HG03565 (cell line): ENCODE measurements around the gene BPGM.
A peak's percentile ranks its signal among the peaks of the same experiment; 100 is the strongest.
"Not testable (repeated sequence)": the region's sequence is repeated elsewhere in the genome, so short reads cannot be mapped to it uniquely, and the experiment has no call there.

Experiments
- ATAC-seq: cut with Tn5 transposase; IDR thresholded peaks from one replicate; pipeline ENCODE4 v1.9.1; 2021; ENCODE audit warnings: mild to moderate bottlenecking, moderate library complexity; ENCODE audit not compliant: unreplicated experiment

Gene BPGM

DNA sequence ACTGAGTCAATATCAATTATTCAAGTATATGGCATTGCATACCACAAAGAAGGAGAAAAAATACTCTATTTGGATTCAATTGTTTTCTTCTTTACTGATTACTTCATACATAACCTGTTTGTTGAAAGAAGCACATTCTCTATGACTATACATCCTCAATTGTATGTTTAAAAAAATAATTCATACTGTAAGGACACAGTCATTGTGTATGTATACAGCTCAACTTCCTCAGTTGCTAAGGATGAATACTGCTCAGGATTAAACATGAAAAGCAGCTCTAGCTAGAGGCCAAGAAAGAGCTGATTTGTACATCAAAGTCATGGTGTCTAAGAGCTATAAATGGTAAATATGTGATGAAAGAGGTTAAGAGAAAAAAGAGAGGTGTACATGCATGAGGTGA lies 15.8 kb upstream of the BPGM start:
- ATAC-seq: no peak

DNA sequence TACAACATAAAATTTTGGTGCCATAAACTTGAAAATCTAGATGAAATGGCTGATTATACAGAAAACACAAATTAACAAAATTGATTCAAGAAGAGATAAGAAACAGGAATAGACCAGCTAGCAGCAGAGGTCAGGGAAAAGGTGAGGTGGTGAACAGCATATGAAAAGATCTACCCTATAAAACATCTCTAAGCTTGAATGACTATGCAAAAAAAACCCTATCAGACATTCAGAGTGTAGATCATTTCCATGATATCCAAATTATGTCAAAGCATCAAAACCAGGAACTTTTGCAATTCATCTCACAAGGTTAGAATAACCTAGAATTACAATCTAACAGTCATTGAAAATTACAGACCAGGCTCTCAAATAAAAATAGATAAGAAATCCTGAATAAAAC lies 14.6 kb upstream of the BPGM start:
- ATAC-seq: no peak

DNA sequence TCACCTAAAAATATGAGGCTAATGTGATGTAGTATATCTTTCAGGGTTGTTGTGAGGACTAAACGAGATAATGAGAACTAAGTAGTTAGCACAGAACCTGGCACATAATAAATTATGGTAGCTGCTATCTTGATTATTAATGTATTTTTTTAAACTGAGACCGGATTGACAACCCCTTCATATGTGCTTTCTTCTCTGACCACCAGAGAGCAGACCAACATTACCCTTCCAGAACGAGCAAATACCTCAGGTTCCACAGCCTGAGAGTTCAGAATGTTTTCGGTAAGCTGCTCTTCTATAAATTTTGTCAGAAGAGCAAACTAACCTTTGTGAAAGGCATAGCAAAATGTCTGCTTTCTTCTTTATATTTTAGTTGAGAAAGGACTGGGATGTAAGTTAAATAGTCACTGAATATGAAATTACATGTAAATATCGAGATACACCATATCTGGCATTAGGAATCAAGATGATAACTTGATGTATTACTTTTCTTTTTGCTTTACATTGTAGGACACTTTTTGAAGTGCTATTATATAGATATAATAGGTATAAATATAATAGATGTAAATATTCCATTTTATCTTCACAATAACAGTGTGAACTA lies 13.6 kb upstream of the BPGM start:
- ATAC-seq: no peak

DNA sequence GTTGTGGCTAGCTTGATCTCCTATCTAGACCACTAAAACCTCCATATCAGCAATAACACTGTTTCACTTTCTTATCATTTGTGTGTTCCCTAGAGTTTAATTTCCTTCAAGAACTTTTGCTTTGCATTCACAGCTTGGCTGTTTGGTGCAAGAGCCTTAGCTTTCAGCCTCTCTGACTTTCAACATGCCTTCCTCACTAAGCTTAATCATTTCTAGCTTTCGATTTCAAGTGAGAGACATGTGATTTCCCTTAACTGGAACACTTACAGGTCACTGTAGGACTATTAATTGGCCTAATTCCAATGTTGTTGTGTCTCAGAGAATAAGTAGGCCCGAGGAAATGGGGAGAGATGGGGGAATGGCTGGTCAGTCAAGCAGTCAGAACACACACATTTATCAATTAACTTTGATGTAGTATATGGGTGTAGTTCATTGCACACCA lies 10.6 kb upstream of the BPGM start:
- ATAC-seq: peak; percentile 85

DNA sequence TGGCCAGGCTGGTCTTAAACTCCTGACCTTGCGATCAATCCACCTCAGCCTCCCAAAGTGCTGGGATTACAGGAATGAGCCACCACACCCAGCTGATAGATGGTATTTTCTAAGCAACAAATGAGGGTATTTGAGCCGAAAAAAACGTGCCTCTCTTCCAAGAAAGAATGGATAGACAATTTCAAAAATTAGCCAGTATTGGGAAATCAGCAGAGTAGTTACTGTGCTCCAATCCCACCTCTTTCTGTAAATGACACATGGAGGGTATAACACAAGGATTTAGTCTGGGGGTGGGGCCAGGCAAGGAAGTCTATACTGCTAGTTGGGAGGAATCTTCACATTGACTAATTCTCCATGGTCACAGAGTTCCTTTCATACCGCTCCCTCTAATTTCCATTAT lies 9.2 kb upstream of the BPGM start:
- ATAC-seq: no peak

DNA sequence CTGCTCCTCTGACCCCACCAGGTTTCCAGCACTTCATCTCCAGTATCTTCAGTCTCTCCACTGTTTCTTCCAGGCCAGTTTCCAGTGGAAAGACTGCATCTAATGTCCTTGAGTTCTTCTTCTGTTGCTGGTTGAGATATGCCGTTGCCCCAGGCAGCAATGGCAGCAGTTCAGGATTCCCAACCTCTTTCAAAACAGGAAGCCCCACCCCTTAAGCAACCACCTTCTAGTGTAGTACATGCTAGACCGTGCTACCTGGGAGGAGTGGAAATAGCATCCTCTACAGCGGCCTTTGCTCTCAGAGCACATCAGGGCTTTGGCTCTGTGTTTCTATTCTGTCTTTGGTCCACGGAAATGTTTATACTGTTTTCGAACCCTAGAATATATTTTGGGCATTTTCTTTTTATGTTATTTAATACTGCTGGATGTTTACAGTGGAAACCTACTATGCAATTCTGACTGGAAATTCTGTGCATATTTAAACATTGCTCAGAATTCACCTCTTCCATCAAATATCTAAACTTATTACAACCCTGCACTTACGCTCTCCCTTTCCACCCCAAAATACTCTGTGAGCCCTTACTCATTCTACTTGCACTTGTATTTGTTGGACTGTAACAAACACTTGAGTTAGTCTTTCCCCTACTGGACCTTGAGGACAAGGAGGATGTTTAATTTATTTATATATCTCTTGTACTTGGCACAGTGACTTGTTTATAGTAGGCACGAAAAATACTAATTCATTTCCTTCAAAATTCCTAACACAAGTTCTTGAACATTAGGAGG lies 8.5 kb upstream of the BPGM start:
- ATAC-seq: no peak

DNA sequence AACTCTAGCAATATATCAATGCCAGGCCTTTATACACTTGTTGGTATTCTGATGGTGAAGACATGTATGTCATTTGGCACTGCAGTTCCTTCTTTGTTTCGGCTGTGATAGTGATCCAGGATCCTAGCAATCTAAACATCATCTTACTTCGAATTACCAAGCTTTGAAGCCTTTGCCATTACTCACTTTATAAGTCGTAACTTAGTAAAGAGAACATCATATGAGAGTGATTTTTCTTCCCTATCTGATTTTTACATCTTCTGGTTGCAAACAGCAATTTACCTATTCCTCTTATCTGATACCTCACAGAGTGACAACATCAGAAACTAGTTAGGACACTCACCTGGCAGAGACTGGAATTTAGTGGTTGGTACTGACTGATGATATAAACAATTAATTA lies 7.6 kb upstream of the BPGM start:
- ATAC-seq: no peak

DNA sequence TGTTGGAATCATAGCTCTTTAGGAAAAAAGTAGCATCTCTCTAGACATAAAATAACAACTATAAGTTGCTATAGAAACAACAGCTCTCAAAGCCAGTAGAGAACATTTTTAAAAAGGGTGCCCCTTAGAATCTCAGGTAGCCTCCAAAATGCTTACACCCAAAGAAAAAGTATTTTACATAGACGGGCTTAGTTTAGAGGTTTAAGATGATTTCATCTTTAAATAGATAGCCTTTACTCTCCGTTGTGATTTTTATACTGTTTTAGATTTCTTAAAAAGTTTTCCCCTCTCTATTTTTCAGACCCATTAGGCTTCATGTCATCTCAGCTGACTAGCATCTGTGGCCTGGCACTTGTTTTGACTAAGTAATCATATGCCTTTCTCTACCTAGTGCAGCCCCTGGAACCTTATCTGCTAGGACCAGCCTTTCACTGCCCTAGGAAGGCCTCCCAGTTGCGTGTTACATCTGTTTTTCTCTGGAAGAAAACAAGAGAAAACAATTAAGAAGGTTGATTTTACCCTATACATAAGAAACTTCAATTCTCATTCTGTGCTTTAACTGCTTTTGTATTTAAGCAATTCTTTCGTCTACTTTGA lies 6.9 kb upstream of the BPGM start:
- ATAC-seq: no peak

DNA sequence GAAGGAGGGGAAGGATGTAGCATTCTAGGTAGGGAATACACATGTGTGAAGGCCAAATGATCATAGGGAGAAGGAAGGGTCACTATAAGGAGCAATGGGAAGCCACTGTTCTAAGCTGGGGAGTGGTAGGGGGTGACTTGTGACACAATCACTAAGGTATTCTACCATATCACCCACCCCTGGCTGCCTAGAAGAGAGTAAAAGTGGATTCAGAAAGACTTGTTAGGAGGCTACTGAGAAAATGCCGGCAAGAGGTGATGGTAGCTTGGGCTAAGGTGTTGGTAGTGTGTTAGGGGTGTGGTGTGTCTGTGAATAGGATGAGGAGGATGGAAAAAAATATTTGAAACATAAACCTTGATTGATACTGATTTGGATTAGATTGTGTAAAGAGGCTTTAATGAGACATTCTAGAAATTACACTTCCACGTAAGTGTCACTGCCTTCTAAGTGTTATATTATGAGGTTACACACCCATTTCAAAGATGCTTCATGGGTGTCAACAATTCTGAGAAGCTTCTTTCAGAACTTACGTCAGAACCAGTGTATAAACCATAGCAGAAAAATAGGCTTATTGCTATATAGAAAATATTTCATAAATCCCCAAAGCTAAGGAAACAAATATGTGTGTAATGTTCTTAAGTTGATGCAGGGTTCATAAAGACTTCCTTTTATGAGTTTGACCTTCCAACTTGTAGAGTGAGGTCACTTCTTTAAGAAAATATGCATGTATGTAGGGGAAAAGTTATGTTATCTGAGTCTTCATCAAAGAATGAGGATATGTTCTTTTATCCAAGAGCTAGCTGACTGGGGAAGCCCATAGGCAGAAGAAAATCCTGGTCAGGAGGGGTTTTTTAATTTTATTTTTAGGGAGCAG lies 5.6 kb upstream of the BPGM start:
- no peak for ATAC-seq

DNA sequence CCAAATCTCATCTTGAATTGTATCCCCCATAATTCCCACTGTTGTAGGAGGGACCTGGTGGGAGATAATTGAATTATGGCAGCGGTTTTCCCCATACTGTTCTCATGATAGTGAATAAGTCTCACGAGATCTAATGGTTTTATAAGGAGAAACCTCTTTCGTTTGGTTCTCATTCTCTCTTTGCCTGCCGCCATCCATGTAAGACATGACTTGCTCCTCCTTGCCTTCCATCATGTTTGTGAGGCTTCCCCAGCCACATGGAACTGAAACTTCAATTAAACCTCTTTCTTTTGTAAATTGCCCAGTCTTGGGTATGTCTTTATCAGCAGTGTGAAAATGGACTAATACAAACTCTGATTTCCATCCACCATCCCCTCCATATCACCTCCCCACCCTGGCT lies 4.7 kb upstream of the BPGM start:
- not testable (repeated sequence) for ATAC-seq

DNA sequence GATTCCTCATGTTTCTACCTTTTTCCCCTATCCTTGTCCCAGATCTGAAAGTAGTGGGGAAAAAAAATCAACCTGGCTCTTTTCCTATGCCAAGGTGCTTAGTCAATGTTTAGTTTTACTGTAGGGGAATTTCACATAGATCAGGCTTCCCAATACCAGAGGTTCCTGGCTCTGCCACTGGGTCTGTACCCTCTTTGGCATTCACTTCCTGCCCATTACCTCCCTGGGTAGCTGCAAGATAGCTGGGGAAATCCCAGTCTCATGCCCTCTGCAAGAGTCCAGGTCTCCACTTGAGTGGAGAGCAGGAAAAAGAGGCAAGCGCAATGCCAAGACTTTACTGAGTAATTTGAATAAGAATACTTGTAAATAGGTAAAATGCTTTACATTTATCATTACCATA lies 3.5 kb upstream of the BPGM start:
- no peak for ATAC-seq

DNA sequence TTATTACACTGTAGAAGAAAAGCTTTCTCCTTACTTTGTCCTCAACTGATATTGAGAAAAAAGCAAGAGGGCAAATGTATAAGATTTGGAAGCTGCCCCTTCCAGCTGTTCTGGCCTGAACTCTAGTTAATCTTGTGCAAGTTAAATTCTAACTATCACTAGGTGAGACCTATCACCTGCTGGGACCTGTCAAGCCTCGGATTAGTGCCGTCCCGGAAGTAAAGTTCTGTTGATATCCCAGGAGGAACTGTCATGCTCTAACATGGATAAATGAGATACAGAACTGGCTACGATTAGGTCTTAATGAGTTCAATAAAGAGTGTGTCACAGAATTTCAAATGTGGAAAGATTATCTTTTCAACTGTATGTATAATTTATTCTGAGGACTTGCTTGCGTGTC lies 1.2 kb upstream of the BPGM start:
- no peak for ATAC-seq

DNA sequence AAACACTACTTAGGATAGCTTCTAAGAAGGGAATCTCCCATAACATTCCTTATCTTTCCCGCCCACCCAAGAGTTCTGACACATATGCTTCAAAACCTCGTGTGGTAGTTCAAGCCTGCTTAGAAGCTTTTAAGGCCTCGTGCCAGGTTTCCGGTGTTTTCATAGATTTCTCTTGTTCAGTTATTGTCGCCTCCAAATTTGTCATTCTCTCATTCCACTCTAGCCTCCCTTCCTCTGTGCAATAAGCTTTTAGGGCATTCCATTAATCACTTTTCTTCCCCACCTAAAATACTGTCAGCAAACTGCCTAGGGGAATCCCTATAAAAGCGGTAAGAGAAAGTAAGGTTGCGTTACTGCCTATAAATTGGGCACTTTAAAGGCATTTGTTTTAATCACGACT lies 718 bp upstream of the BPGM start:
- ATAC-seq: no peak

DNA sequence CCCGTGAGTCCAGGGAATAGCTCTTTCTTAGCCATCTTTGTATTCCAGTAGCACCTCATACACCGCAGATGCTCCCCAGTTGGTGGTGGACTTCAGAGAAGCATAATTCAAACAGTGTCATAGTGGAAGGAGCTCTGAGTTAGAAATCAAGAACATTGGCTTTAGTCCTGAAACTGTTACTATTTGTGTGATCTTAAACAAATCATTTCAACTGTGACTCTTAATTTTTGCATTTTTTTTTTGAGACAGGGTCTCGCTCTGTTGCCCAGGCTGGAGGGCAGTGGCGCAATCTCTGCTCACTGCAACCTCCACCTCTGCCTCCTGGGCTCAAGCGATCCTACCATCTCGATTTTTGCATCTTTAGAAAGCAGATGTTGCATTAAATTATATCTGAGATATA lies 1.8 kb downstream of the BPGM start:
- no peak for ATAC-seq

DNA sequence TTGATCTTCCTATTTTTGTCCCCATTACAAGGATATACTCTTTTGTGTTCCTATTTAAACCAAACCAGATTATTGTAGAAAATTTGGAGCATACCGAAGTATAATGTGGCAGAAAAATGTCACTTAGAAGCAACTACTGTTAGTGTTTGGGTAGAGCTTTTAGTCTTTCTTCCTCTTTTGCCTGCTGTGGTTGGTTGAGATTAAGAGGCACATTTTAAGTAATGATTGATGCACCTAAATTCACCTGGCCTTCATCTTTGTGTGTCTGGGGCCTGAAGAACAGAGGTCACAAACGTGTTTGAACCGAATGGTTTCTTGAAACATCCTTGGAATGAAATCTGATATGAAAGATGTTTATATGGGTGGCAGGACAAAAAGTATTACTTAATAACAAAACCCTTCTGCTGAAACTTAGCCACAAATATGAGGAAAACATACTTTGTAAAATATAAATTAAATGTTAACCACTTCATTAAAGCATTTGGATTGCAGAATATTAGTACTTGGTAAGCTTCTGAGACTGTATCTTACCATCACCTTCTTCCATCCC lies 2.6 kb downstream of the BPGM start:
- no peak for ATAC-seq

DNA sequence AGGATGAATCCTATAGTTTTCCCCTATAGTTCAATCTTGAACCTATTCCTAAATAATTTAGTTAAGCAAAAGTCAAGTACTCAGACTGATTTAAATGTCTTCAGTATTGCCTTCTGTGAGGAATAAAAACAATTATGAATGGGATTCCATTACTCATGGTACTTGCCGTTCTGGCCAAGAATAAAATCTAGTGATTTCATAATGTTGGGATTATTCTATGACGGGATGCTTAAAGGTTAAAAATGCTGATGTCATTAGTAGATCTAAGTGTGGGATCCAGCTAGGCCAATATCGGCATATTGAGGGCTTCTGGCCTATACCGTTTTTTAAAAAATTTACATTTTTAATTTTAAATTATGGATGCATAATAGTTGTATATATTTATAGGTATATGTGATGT lies 5.3 kb downstream of the BPGM start:
- no peak for ATAC-seq

DNA sequence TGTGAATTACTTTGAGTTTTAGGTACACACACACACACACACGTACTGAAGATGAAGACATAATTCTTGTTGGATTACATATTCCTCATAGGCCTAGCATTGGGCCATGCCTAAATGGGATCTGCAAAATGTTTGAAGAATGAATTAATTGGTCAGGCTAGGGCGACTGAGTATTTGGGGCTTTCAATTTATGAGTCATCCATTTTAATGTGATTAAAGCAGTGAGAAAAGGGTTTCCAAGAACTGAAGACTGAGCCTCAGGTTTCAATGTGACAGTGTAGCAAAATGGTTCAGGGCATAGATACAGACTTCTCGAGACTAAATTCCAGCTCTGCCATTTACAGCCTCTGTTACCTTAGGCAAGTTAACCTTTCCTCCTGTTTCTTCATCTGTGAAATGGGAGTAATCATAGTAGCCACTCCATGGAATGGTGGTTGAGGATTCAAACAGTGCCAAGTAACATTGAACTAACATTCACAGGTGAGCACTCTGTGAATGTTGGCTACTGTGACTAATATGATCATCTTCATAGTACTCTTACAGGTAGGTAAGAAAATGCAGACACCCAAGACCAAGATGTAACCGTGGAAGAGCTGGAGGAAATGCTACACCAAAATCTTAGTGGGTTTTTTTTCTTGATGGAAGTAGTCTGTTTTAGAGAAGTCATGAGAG lies 7.6 kb downstream of the BPGM start:
- ATAC-seq: no peak

DNA sequence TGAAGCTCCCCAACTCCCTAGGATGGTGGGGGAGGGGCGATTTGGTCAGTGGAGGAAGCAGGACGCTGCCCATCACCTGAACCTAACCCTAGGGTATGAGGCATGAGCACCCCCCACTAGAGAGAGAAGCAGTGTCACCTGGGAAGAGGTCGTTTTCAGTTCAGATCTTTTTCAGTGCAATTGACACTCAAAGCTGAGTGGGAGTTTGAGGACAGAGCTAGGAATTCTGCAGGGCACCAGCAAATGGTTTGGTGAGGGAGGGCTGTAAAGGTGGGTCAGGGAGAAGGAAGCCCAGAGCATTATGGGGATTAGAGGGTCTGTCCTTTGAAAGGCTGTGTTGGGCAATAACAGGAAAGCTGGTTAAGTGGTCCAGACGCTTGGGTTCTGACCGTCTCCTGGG lies 10.9 kb downstream of the BPGM start:
- no peak for ATAC-seq

DNA sequence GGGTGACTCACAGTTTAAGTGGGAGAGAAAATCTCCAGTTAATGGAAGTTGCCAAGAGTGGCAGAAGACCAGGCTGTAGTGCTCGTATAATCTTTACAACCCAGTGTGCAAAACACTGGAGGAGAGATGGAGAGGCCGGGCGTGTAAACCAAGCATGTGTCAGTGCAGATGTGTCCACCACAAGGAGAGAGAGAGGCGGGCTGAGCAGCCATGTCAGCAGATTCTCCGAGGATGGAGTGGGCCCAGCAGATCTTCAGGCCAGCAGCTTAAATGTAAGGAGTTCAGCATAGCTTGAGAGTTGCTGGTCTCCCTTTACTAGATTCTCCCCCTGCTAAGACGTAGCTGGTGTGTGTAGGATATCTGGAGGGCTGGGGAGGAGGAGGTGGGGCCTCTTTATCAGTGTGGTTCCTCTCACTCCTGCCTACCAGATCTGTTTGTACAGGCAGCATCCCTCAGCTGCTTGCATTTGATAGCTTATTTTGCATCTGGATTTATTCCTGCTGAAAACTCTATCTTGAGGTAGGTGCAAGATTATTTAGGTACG lies 13.7 kb downstream of the BPGM start:
- no peak for ATAC-seq

DNA sequence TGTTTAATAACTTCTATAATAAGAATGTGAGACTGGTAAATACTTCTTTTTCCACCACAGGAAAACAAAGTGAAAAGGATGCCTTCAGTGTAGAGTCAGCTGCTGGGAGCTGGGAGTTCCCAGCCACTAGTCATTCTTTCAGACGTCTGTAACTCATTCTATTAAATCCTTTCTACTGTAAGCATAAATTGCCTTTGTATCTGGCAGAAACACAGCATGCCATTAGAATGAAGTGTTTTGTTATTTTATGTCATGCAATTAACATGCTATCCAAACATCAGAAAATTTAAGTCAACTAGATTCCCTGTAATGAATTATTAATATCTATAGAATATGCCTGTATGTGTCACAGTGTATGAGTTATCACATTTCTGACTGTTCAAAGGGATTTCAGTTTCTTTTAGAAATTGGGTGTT lies 14.3 kb downstream of the BPGM start:
- no peak for ATAC-seq
